ENCODE data around the gene PRUNE2. TPM values are rescaled to one million over a fixed set of nuclear protein-coding genes. Genes with fewer than 3 reads are reported as not detected.

Gene PRUNE2
- total and polyA plus RNA-seq, 2 of the 8 experiments (the other 6 are each of a cell fraction or from before 2014, with no cell fraction given): 5.5 to 13.3 TPM

DNA sequence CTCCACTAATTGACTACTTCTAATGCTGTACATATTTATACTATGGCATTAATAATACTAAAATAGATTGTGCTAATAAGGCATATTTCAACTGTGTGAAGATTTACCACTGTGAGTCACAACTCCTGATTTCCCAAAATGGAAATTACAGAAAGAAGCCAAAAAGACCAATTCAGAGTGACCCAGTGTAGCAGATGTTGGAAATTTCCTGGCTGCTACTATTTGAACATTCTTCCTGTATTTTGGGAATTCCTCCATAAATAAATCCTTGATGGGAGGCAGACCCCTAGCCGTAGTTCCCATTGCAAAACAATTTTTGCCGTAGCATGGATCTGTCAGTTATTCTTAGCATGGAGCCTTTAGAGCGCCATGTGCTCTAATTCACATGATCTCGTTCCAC lies 11.4 kb upstream of the PRUNE2 start:
- H3K56ac ChIP-seq (replicated peaks; ENCODE audit: insufficient read length, low read depth, low read length): no peak overlapping the region
- H3K4me2 ChIP-seq (ENCODE audit: insufficient read depth in 1 of 2, low read depth in 2 of 2, low read length in 2 of 2): no peak overlapping the region
- H3K14ac ChIP-seq (ENCODE audit: insufficient read length): no peak overlapping the region
- H3K4ac ChIP-seq (replicated peaks; ENCODE audit: insufficient read length, low read depth, low read length): no peak overlapping the region
- no peak overlapping the region for H4K5ac ChIP-seq (ENCODE audit: insufficient read length, low read depth, low read length)
- H4K8ac ChIP-seq (ENCODE audit: extremely low read depth, insufficient read depth, low read length): no peak overlapping the region
- DNase-seq (ENCODE audit: low read depth in 1 of 2, low spot score in 2 of 2): no peak
- H3K27me3 ChIP-seq (replicated peaks in 1 of 4; ENCODE audit: control insufficient read depth in 3 of 4, extremely low read depth in 1 of 4, insufficient read depth in 3 of 4, low read length in 3 of 4): no peaks in the 10 kb centered on the region
- H3K79me1 ChIP-seq (ENCODE audit: low read depth, low read length): no peaks in the 10 kb centered on the region
- no peak overlapping the region for H3K18ac ChIP-seq (ENCODE audit: extremely low read depth, low read length)
- H3K9me3 ChIP-seq (ENCODE audit: insufficient read depth in 2 of 2, low read depth in 1 of 2, low read length in 1 of 2): no peaks in the 10 kb centered on the region
- no peaks in the 10 kb centered on the region for H3K36me3 ChIP-seq (ENCODE audit: control insufficient read depth in 2 of 4, insufficient read depth in 4 of 4, low read length in 3 of 4)
- H3K23me2 ChIP-seq (ENCODE audit: low read depth, low read length): no peaks in the 10 kb centered on the region
- FAIRE-seq: no peak
- H2AFZ ChIP-seq (ENCODE audit: low read length): no peak overlapping the region
- no peak overlapping the region for H2BK120ac ChIP-seq (replicated peaks; ENCODE audit: low read depth, low read length)
- no peak overlapping the region for H2BK15ac ChIP-seq (ENCODE audit: low read length)
- H3K4me3 ChIP-seq (ENCODE audit: extremely low read depth in 1 of 4, insufficient read depth in 2 of 4, low read depth in 3 of 4, low read length in 4 of 4): no peak overlapping the region
- H2BK5ac ChIP-seq (ENCODE audit: low read depth, low read length): no peak overlapping the region
- H4K20me1 ChIP-seq (replicated peaks in 1 of 2; ENCODE audit: control insufficient read depth in 1 of 2, insufficient read depth in 2 of 2, low read length in 2 of 2): no peaks in the 10 kb centered on the region
- WGBS, 2 experiments (ENCODE audit: extremely low coverage in 1 of 2, insufficient coverage in 1 of 2, insufficient read length in 1 of 2, insufficient replicate concordance in 2 of 2, low coverage in 1 of 2, low lambda C conversion rate in 2 of 2, missing lambda C conversion rate in 1 of 2): 80% methylated on average over 4 of the region's 4 CpGs; no CpG with 5 or more reads in 1 of the 2 experiments
- no peak overlapping the region for H2BK20ac ChIP-seq (ENCODE audit: low read length)
- H3K27ac ChIP-seq (ENCODE audit: low read depth, low read length): no peak overlapping the region
- H3K23ac ChIP-seq (ENCODE audit: insufficient read length): no peak overlapping the region
- no peaks in the 10 kb centered on the region for H3K79me2 ChIP-seq (ENCODE audit: control insufficient read depth in 1 of 2, insufficient read depth in 2 of 2, low read length in 2 of 2)
- peaks cover 0 to 4% (median 2%) of the 10 kb centered on the region in 4 experiments; a peak in 2 of 7 replicates for H3K4me1 ChIP-seq (replicated peaks in 1 of 4; ENCODE audit: control insufficient read depth in 3 of 4, insufficient read depth in 4 of 4, low read length in 3 of 4)
- H3K9ac ChIP-seq (replicated peaks in 1 of 4; ENCODE audit: extremely low read depth in 1 of 4, low read depth in 3 of 4, low read length in 3 of 4): no peak overlapping the region
- no peak overlapping the region for H4K91ac ChIP-seq (replicated peaks; ENCODE audit: insufficient read length, low read length)
- POLR2A ChIA-PET (ENCODE audit: partially characterized antibody): no interaction called here
- TF ChIP-seq RXRA (IDR thresholded peaks at IDR 0.05; ENCODE audit: insufficient read depth, low read depth, low read length): no peak
- no peak for TF ChIP-seq MAFK (IDR thresholded peaks at IDR 0.05; ENCODE audit: low read depth, low read length)
- TF ChIP-seq CREB1 (IDR thresholded peaks at IDR 0.05): no peak
- no peak for TF ChIP-seq SP2 (IDR thresholded peaks at IDR 0.05; ENCODE audit: low read length)
- no peak for TF ChIP-seq NANOG (IDR thresholded peaks at IDR 0.05; ENCODE audit: insufficient read depth, low read depth, low read length, poor library complexity, severe bottlenecking)
- TF ChIP-seq, protein P1, sequence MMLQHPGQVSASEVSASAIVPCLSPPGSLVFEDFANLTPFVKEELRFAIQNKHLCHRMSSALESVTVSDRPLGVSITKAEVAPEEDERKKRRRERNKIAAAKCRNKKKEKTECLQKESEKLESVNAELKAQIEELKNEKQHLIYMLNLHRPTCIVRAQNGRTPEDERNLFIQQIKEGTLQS (IDR thresholded peaks at IDR 0.05; ENCODE audit: insufficient read depth, low read depth, low read length): no peak
- no peak for TF ChIP-seq KDM4A (IDR thresholded peaks at IDR 0.05; ENCODE audit: low read depth, low read length, severe bottlenecking)
- no peak for TF ChIP-seq TBP (IDR thresholded peaks at IDR 0.05; ENCODE audit: low read depth, low read length)
- no peak for TF ChIP-seq BACH1 (IDR thresholded peaks at IDR 0.05; ENCODE audit: low read length)
- TF ChIP-seq TAF7 (optimal IDR thresholded peaks at IDR 0.05; ENCODE audit: borderline replicate concordance, low read depth, low read length): no peak
- no peak for TF ChIP-seq JUND (IDR thresholded peaks at IDR 0.05; ENCODE audit: low read length)
- no peak overlapping the region for H2AK5ac ChIP-seq (ENCODE audit: low read depth, low read length)
- CTCF ChIA-PET (ENCODE audit: partially characterized antibody): no interaction called here
- H2BK12ac ChIP-seq (ENCODE audit: low read depth, low read length): no peak overlapping the region

All from H1 (cell line).